Ovary (tissue), 3 donors: Measurements from ENCODE around the gene UGT1A7.

Experiments used
- EP300 ChIP-seq: sonication (generic); formaldehyde crosslinking; IDR thresholded peaks from one replicate; pipeline ENCODE4 v1.6.1; 2017; ENCODE audit warnings: antibody characterized with exemption
- TF ChIP-seq, protein P1 (sequence below), 3 donors: fragments of 450-650 bp in 2 of 3; fragments of 200-600 bp in 1 of 3; IDR thresholded peaks; one replicate each; pipeline versions ENCODE4 v1.5.1 to v1.8.0; 2016 to 2022; ENCODE audit warnings: antibody characterized with exemption in 3 of 3, mild to moderate bottlenecking in 1 of 3
- donor health status: DM: no; HTN: no; CAD: no.

GRCh38 chr2:233800208-233800607 lies 118.5 kb downstream of the UGT1A7 start:
- TF ChIP-seq, protein P1, sequence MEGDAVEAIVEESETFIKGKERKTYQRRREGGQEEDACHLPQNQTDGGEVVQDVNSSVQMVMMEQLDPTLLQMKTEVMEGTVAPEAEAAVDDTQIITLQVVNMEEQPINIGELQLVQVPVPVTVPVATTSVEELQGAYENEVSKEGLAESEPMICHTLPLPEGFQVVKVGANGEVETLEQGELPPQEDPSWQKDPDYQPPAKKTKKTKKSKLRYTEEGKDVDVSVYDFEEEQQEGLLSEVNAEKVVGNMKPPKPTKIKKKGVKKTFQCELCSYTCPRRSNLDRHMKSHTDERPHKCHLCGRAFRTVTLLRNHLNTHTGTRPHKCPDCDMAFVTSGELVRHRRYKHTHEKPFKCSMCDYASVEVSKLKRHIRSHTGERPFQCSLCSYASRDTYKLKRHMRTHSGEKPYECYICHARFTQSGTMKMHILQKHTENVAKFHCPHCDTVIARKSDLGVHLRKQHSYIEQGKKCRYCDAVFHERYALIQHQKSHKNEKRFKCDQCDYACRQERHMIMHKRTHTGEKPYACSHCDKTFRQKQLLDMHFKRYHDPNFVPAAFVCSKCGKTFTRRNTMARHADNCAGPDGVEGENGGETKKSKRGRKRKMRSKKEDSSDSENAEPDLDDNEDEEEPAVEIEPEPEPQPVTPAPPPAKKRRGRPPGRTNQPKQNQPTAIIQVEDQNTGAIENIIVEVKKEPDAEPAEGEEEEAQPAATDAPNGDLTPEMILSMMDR (IDR thresholded peaks at IDR 0.05): no peak
- no peak for TF ChIP-seq EP300
